Mucosa of descending colon (tissue), 3 donors: ENCODE data around the gene EPN1. TPM values are rescaled to one million over a fixed set of nuclear protein-coding genes. Genes with fewer than 3 reads are reported as not detected.

Experiments
- ATAC-seq: fragments of 200-7000 bp; cut with Tn5 transposase; one replicate; pipeline ENCODE4 v1.9.1; 2020; ENCODE audit warnings: mild to moderate bottlenecking, moderate library complexity
- DNase-seq, 3 donors: peaks; one replicate each; pipeline ENCODE4 v3.0.0-alpha.2; 2020
- H3K36me3 ChIP-seq: fragments of 200-600 bp; one replicate; pipeline ENCODE4 v1.8.0; 2021; ENCODE audit warnings: low read depth, mild to moderate bottlenecking
- H3K4me1 ChIP-seq: fragments of 200-600 bp; one replicate; pipeline ENCODE4 v1.8.0; 2021; ENCODE audit warnings: low read depth, mild to moderate bottlenecking
- H3K4me3 ChIP-seq: fragments of 200-600 bp; one replicate; pipeline ENCODE4 v1.8.0; 2021; ENCODE audit warnings: mild to moderate bottlenecking
- H3K9me3 ChIP-seq: fragments of 200-600 bp; one replicate; pipeline ENCODE4 v1.8.0; 2021; ENCODE audit warnings: mild to moderate bottlenecking
- CTCF ChIP-seq: fragments of 200-600 bp; IDR thresholded peaks from one replicate; pipeline ENCODE4 v1.8.0; 2022; ENCODE audit warnings: antibody characterized with exemption, mild to moderate bottlenecking
- intact Hi-C, 2 donors: fragments of 100-400 bp; cut with DNase I in 1 of 2; cut with micrococcal nuclease in 1 of 2; formaldehyde crosslinking; loops; one replicate each; pipeline versions ENCODE4 v1.11.0 to v1.11.1; 2022; cut with DNase I, micrococcal nuclease
- total RNA-seq, 3 donors: library from RNA; stranded (reverse); fragmentation: NEBNext Ultra II Directional in 2 of 3; extraction: Animal tissue kit (Norgen Biotek cat#: 25700) in 2 of 3; gene quantifications; one replicate each; pipeline versions ENCODE4 v1.2.1 to v1.2.4, GENCODE V29; 2021 to 2023
- donor health status: DM: no; HTN: no; CAD: no; lungs with moderate emphysema.
- donor health status: DM: no; HTN: no; CAD: no.
- donor health status: DM: no; HTN: yes; CAD: no.

The EPN1 gene
- total RNA-seq, 3 donors from 2014 or later, result 156 to 251 (median 192) TPM

- H3K4me3 ChIP-seq, result no peak overlapping the region
- H3K4me1 ChIP-seq, result peaks cover 36% of the 10 kb centered on the region
- intact Hi-C loops, result no loop called here
- H3K36me3 ChIP-seq, result no peaks in the 10 kb centered on the region
- H3K9me3 ChIP-seq, result no peaks in the 10 kb centered on the region
- no peak for TF ChIP-seq CTCF
- ATAC-seq (no peak), DNase-seq (no peak)
These were observed 15.9 kb downstream of the EPN1 start for GRCh38 chr19:55690769-55691545.

GRCh38 chr19:55691561-55692481, 16.8 kb downstream of the EPN1 start:
- intact Hi-C loops, result no loop called here
- DNase-seq, result no peak

GRCh38 chr19:55692681-55693081, 17.7 kb downstream of the EPN1 start:
- Histone ChIP-seq H3K36me3 (no peaks in the 10 kb centered on the region), H3K9me3 (no peaks in the 10 kb centered on the region), H3K4me3 (no peak overlapping the region), H3K4me1 (peaks cover 19% of the 10 kb centered on the region)
- DNase-seq (peak in 1 of 3 donors; percentile 42), ATAC-seq (no peak)
- no peak for TF ChIP-seq CTCF
- intact Hi-C loops, result no loop called here

More at GRCh38 chr19:55691561-55692481, 16.8 kb downstream of the EPN1 start:
- no peak for TF ChIP-seq CTCF
- H3K9me3 ChIP-seq, result no peaks in the 10 kb centered on the region
- H3K4me1 ChIP-seq, result peaks cover 28% of the 10 kb centered on the region
- no peaks in the 10 kb centered on the region for H3K36me3 ChIP-seq
- H3K4me3 ChIP-seq, result no peak overlapping the region
- ATAC-seq, result no peak

GRCh38 chr19:55693336-55693974, 18.4 kb downstream of the EPN1 start:
- DNase-seq (peak in 1 of 3 donors; percentile 9), ATAC-seq (no peak)
- Histone ChIP-seq H3K4me3 (no peak overlapping the region), H3K36me3 (no peaks in the 10 kb centered on the region), H3K4me1 (peaks cover 12% of the 10 kb centered on the region), H3K9me3 (no peaks in the 10 kb centered on the region)
- TF ChIP-seq CTCF, result no peak
- intact Hi-C loops, result no loop called here

GRCh38 chr19:55694241-55694655, 19.2 kb downstream of the EPN1 start:
- no peaks in the 10 kb centered on the region for H3K9me3 ChIP-seq
- H3K36me3 ChIP-seq, result no peaks in the 10 kb centered on the region
- TF ChIP-seq CTCF, result no peak
- peaks cover 5% of the 10 kb centered on the region for H3K4me1 ChIP-seq
- DNase-seq, result peak; percentile 75 to 86 (median 76)
- no peak overlapping the region for H3K4me3 ChIP-seq
- intact Hi-C loops, result no loop called here
- ATAC-seq, result peak; percentile 93
